T-helper 1 cell (primary cell): Measurements from ENCODE around the gene CAPN13.

Experiments
- DNase-seq, 5 donors: peaks; one replicate each; pipeline ENCODE4 v3.0.0-alpha.2; 2012 to 2020
- total RNA-seq, 4 donors: gene quantifications; one replicate each; lab custom pipeline; 2026; lab: John Stamatoyannopoulos, UW

CAPN13 gene, protein sequence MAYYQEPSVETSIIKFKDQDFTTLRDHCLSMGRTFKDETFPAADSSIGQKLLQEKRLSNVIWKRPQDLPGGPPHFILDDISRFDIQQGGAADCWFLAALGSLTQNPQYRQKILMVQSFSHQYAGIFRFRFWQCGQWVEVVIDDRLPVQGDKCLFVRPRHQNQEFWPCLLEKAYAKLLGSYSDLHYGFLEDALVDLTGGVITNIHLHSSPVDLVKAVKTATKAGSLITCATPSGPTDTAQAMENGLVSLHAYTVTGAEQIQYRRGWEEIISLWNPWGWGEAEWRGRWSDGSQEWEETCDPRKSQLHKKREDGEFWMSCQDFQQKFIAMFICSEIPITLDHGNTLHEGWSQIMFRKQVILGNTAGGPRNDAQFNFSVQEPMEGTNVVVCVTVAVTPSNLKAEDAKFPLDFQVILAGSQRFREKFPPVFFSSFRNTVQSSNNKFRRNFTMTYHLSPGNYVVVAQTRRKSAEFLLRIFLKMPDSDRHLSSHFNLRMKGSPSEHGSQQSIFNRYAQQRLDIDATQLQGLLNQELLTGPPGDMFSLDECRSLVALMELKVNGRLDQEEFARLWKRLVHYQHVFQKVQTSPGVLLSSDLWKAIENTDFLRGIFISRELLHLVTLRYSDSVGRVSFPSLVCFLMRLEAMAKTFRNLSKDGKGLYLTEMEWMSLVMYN
- 0 reads per million in 4 donors for total RNA-seq

- DNase-seq: no peak
These were observed at the start of gene CAPN13 for GRCh38 chr2:30807249-30807648. CAPN13 (minus strand) TSS chr2:30807446; CDS start chr2:30787325, 20,121 bp downstream.

DNA sequence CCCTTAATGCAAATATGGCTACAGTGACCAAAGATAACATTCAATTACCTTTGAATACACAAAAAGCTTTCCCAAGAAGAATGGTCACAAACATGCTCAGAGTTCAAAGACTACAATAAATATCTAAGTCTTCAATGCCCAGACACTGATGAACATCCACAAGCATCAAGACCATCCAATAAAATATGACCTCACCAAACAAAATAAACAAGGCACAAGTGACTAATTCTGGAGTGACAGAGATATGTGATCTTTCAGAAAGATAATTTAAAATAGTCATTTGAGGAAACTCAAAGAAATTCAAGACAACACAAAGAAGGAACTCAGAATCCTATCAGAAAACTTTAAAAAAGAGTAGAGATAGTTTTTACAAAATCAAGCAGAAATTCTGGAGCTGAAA lies 40.6 kb upstream of the CAPN13 start:
- no peak for DNase-seq

- no peak for DNase-seq
These were observed 40.1 kb upstream of the CAPN13 start for GRCh38 chr2:30847329-30847728.

DNA sequence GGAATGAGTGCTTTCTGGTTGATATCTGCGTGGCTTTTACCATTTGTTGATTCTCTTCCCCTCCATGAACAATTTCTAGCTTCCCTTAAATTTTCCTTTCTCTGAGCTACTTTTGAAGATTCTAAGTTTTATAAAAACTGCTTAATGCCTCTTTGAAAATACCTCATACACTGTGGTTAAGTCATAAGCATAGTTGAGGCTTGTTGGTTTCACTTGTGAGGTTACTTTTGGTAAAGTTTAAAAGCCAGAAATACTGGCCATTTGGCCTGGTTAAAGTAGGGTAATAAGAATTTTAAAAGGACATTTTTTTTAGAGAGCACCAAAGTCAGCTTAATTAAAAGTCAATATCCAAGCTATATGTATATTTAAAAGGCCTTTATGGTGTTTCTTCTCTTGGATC lies 21.3 kb upstream of the CAPN13 start:
- DNase-seq: no peak

DNA sequence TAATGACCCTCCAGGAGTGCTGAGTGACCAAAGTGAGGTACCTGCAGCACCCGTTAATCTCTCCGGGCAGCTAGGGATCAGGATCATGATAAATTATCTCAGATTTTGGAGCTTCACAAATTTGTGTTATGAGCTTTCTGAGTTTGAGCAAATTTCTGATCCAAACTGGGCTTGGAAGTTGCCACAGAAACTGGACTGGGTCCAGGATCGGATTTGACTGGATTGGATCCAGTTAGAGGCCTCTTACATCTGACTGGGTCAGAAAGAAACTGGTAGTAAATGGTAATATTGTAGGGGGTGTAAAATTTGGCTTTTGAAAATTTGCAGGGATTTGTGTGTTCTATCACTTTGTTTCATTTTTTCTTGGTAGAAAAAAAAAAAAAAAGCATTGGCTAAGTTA lies 19.7 kb upstream of the CAPN13 start:
- DNase-seq: no peak

DNA sequence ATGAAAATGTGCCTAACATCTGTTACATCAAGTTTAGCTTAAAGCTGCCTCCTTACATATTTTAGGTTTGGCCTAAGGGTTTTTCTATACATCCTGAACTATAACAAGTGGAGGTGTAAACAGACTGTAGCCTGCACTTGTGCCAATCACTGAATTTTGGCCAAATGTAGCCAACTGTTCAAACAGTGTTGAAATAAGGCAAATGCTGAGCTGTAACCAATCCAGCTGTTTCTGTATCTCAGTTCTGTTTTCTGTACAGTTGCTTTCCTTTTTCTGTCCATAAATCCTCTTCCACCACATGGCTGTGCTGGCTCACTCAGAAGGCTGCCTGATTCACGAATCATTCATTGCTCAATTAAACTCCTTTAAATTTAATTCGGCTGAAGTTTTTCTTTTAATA lies 19.2 kb upstream of the CAPN13 start:
- DNase-seq: no peak

- no peak for DNase-seq
These were observed 16.2 kb upstream of the CAPN13 start for GRCh38 chr2:30823452-30823851.

DNA sequence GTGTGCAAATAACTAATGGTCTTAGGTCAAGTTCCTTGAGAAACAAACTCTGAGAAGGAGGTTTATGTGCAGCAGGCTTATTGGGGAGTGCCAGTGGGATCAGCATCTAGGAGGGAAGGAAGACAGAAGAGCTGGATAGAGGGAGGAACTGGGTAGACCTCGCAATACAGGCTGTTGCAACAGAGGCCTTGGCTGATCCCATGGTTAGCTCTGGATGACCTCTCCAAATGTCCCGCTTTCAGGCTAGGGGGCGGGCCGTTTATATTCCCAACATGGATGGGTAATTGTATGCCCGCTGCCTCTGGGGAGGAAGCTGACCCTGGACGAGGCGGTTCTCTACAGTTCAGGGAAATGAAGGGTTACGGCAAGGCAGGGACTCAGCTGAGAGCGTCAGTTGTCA lies 14.7 kb upstream of the CAPN13 start:
- DNase-seq: no peak

GRCh38 chr2:30820381-30821055 lies 13.3 kb upstream of the CAPN13 start:
- DNase-seq: no peak

DNA sequence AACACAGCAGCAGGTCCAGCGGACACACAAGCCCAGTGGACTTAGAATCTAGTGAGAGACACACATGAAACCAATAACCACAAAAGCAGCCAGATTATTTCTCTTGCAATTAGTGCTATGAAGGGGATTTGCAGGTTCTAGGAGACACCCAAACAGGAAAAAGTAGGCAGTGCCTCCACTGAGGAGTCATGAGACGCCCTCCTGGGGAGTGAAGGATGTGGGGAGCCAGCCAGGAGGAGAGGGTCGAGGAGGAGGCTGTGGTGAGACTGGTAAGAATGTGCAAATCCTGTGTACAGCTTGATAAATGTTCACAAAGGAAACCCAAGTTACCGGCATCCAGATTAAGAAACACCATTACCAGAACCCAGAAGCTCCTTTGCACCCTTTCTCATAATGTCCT lies 2.7 kb upstream of the CAPN13 start:
- no peak for DNase-seq

DNA sequence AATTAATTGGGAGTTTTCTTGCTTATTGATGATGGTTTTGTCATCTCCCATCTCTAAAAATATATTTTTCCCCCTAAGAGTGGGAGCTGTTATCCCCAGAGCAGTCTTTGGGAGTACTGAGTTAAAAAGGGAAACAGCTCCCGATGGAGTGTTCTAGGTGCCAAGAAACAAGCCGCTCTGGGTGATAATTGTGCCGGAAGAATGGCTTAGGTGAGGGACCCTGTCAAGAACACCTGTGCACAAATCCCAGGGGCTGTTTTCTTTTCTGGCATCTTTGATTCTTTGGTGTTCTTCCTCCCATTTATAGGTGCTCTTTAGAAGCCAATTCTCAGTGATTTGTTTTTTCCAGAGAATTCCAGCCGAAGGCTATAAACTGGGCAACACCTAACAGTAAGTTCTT lies 1.4 kb upstream of the CAPN13 start:
- DNase-seq: no peak

DNA sequence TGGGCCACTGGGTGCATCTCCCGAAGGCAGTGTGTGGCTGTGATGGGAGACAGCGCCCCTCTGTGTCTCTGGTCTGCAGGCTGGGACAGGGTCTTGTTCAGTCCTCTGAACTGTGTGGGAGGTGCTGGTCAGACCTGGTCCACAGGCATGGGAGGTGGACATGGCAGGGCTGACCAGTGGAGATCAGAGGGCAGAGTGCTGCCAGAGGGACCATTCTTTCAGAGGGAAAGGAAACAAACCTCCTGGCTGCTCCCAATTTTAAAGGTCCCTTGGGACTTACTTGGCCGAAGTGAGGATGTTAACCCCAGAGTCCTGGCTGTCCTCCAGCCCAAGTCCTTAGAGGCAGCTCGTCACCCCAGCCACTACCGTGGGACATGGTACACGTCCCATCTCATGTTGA lies 4.0 kb downstream of the CAPN13 start:
- no peak for DNase-seq

DNA sequence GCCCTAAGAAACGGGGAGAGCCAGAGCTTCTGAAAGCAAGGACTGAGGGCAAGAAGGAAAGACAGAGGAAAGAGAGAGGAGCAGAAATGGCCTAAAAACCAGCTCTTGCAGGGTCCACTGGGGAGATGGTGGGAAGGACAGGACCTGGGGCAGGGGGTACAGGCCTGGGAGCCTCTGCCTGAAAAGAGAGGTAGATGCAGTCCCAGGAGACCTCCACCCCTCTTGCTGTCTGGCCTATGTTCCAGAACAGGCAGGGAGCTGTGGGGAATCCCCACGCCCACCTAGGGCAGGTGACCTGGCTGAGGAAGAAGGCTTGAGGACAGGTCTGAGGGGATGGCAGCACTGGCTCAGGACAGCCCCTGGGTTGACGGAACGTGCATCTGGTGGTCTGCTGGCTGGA lies 4.6 kb downstream of the CAPN13 start:
- no peak for DNase-seq

GRCh38 chr2:30801821-30802455 lies 5.3 kb downstream of the CAPN13 start:
- no peak for DNase-seq

GRCh38 chr2:30800159-30800558 lies 7.1 kb downstream of the CAPN13 start:
- no peak for DNase-seq

DNA sequence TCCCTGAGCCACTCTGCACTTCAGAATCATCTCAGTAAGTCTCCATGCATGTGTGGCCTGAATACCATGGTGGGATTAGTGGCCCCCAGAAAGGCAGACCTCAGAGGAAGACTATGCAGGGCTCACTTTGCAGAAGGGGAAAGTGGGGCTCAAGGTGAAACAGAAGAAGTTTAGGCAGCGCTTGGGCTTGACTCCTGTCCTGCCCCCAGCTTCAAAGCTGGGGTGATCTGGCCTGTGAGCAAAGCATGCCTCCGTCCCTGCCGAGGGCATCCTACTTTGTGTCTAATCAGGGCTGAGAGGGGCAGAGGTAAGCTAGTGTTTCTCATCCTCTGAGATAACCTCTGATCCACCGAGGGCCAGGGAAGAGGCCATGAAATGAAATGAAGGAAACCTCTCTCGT lies 7.9 kb downstream of the CAPN13 start:
- no peak for DNase-seq

DNA sequence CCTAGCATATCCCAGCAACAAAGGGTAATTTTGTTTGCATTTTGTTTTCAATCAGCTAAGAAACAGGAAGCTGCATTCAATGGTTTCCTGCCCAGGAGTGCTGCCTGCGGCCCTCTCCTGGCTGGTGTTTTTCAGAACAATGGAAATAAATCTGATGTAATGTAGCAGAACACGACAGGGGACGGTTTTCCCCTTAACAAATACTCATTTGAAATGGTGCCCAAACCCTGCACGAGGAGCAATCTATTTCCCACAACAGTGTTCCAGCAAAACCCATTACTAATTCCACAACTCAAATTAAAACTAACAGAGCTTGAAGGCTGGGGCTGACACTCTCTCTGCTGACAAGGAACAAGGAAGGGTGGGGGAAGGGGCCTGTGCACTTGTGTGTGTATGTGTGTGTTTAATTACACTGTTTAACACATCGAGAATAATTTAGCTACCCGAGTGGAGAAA lies 8.7 kb downstream of the CAPN13 start:
- peak in 1 of 5 donors; percentile 10 for DNase-seq

DNA sequence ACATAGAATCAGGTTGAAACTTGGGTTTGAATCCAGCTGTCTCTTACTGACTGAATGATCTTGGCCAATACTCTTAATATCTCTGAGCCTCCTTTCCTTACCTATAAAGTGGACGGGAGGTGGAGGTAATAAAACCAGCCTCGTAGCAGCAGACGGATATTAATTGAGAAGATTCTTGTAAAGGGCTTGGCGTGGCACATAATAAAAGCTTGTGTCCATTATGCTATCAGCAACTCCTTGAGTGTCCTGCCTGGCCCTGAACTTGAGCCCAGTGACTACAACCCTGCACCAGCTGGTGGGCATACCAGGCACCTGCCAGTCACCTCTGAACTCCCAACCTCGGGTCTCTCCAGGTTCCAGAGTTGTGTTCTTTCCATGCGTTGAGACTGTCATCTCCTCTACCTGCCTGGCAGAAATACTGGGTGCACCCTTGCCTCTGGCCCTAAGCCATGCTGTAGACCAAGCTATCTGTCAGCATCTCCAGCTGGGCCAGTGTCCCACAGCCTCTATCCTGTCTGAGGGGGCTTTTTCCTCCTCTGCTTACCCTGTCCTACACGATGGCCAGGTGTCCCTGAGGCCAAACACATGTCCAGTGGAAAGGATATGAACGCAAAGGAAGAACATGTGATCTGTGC lies 9.7 kb downstream of the CAPN13 start:
- no peak for DNase-seq

- no peak for DNase-seq
These were observed 10.5 kb downstream of the CAPN13 start for GRCh38 chr2:30796699-30797098.

DNA sequence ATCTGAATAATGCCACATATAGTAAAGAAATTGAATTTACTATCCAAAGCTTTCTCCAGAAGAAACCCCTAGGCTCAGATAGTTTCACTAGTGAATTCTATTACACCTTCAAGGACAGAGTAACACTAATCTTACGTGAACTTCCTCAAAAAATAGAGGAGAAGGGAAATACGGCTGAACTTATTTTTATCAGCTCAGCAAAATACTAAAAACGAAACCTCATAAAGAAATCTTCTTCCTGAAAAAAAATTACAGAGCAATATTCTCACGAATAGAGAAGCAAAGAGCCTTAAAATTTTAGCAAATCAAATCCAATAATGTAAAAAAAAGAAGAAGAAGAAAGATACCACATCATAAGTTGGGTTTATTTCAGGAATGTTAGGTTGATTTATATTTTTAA lies 14.7 kb downstream of the CAPN13 start:
- DNase-seq: no peak

GRCh38 chr2:30790879-30791278 lies 16.4 kb downstream of the CAPN13 start:
- DNase-seq: no peak

GRCh38 chr2:30789670-30790210 lies 17.5 kb downstream of the CAPN13 start:
- DNase-seq: no peak
